CD4-positive, alpha-beta T cell (primary cell): ENCODE data around the gene ERMARD. TPM values are rescaled to one million over a fixed set of nuclear protein-coding genes. Genes with fewer than 3 reads are reported as not detected.

ENCODE experiments used
- ATAC-seq: fragments of 200-7000 bp; cut with Tn5 transposase; one replicate; pipeline ENCODE4 v1.10.0; 2022; ENCODE audit warnings: mild to moderate bottlenecking; ENCODE audit not compliant: poor library complexity
- CTCF ChIA-PET: fragments of 350-600 bp; sonication (Branson Sonifier 250); formaldehyde crosslinking; loops from one replicate; lab custom pipeline; 2021; ENCODE audit warnings: antibody characterized with exemption, inconsistent platforms; lab: Charles Lee
- POLR2A ChIA-PET: fragments of 350-600 bp; sonication (Branson Sonifier 250); formaldehyde crosslinking; loops from one replicate; lab custom pipeline; 2021; ENCODE audit warnings: antibody characterized with exemption, inconsistent platforms; lab: Charles Lee
- DNase-seq, 14 experiments: peaks; one replicate each; pipeline ENCODE4 v3.0.0-alpha.2; 2013 to 2020; ENCODE audit warnings: mixed read lengths in 2 of 14
- H3K27ac ChIP-seq, 2 donors: one replicate each; pipeline versions ENCODE4 v1.5.1 to v1.7.0; 2013; ENCODE audit warnings: low read length in 2 of 2, low read depth in 1 of 2, mild to moderate bottlenecking in 1 of 2
- H3K27me3 ChIP-seq, 2 experiments: 1 replicate in 1 of 2; 2 replicates in 1 of 2; pipeline versions ENCODE4 v1.6.1 to v1.7.0; 2013; ENCODE audit warnings: low read length in 2 of 2, control low read depth in 1 of 2, mild to moderate bottlenecking in 1 of 2, moderate library complexity in 1 of 2; ENCODE audit not compliant: insufficient read depth in 2 of 2, control insufficient read depth in 1 of 2
- H3K36me3 ChIP-seq: one replicate; pipeline ENCODE4 v1.6.1; 2013; ENCODE audit warnings: low read length, control low read depth; ENCODE audit not compliant: insufficient read depth
- H3K4me1 ChIP-seq: one replicate; pipeline ENCODE4 v1.6.1; 2013; ENCODE audit warnings: low read length, control low read depth; ENCODE audit not compliant: insufficient read depth
- H3K4me3 ChIP-seq: one replicate; pipeline ENCODE4 v1.5.1; 2013; ENCODE audit warnings: mild to moderate bottlenecking, low read length, moderate library complexity
- H3K9me3 ChIP-seq, 2 experiments: 1 replicate in 1 of 2; 2 replicates in 1 of 2; pipeline versions ENCODE4 v1.6.1 to v1.7.0; 2013; ENCODE audit warnings: low read length in 2 of 2, mild to moderate bottlenecking in 2 of 2, control low read depth in 1 of 2, moderate library complexity in 1 of 2; ENCODE audit not compliant: control insufficient read depth in 1 of 2, insufficient read depth in 1 of 2
- H3K27ac Mint-ChIP-seq: one replicate; pipeline ENCODE4 v1.8.0; 2020; ENCODE audit warnings: mixed read lengths
- H3K27me3 Mint-ChIP-seq: one replicate; pipeline ENCODE4 v1.8.0; 2021; ENCODE audit warnings: mixed read lengths
- H3K36me3 Mint-ChIP-seq: one replicate; pipeline ENCODE4 v1.8.0; 2021; ENCODE audit warnings: low read depth, mixed read lengths
- H3K4me1 Mint-ChIP-seq: one replicate; pipeline ENCODE4 v1.8.0; 2021; ENCODE audit warnings: low read depth, mixed read lengths
- H3K4me3 Mint-ChIP-seq: one replicate; pipeline ENCODE4 v1.8.0; 2020; ENCODE audit warnings: mild to moderate bottlenecking, mixed read lengths
- H3K9me3 Mint-ChIP-seq: one replicate; pipeline ENCODE4 v1.8.0; 2020; ENCODE audit warnings: mixed read lengths
- intact Hi-C, 2 experiments: fragments of 100-400 bp; cut with DNase I in 1 of 2; cut with micrococcal nuclease in 1 of 2; formaldehyde crosslinking; loops; one replicate each; pipeline versions ENCODE4 v1.15.1 to v1.9.0; 2023 to 2025; cut with DNase I, micrococcal nuclease
- total RNA-seq, 174 experiments: library from RNA in 2 of 174; stranded (reverse) in 2 of 174; gene quantifications; one replicate each; pipeline ENCODE4 v1.2.3 and lab custom pipeline; 2021 to 2026
- TF ChIP-seq, protein P1 (sequence below): fragments of 200-600 bp; IDR thresholded peaks from one replicate; pipeline ENCODE4 v1.8.0; 2022; ENCODE audit warnings: antibody characterized with exemption, mild to moderate bottlenecking

Gene ERMARD
- total RNA-seq, 2 experiments from 2014 or later = 24.2 to 26.2 TPM

DNA sequence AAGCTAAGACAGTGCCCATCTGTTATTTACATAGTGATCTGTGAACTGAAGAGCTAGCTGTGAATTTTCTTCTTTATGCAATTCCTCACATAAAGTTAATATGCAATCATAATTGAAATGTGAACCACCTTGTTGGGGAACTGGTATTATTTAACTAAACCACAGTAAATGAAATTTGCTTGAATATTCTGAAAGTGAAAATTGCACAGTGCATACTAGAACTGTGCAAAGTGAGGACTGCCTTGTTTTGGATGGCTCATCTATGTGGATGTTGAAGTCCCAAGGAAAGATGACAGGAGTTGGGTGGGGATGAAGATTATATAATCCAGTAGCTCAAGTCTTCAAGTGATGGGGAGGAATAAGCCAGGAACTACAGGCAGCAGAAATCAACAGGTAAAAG, 21.5 kb upstream of the ERMARD start:
- Mint-ChIP-seq H3K27ac (no peak overlapping the region), H3K9me3 (no peaks in the 10 kb centered on the region), H3K27me3 (no peaks in the 10 kb centered on the region), H3K4me1 (peaks cover 17% of the 10 kb centered on the region), H3K4me3 (no peak overlapping the region), H3K36me3 (peaks cover 11% of the 10 kb centered on the region)
- ChIA-PET CTCF (no interaction called here), POLR2A (interaction anchor here (1.4 kb wide), 1 partner anchor 22 kb away, joined by 4 read pairs; the partner anchor contains the start of genes DYNLT2 and ERMARD)
- Histone ChIP-seq H3K9me3 (no peaks in the 10 kb centered on the region), H3K27ac (no peak overlapping the region), H3K36me3 (no peaks in the 10 kb centered on the region), H3K27me3 (no peaks in the 10 kb centered on the region), H3K4me3 (no peak overlapping the region), H3K4me1 (peaks cover 7% of the 10 kb centered on the region)
- intact Hi-C loops = loop anchor here in 1 of 2 experiments (10.0 kb wide), 1 partner anchor 825 kb away; the partner anchor contains the start of genes PSMB1 and TBP
- ATAC-seq = no peak
- no peak for DNase-seq
- TF ChIP-seq, protein P1, sequence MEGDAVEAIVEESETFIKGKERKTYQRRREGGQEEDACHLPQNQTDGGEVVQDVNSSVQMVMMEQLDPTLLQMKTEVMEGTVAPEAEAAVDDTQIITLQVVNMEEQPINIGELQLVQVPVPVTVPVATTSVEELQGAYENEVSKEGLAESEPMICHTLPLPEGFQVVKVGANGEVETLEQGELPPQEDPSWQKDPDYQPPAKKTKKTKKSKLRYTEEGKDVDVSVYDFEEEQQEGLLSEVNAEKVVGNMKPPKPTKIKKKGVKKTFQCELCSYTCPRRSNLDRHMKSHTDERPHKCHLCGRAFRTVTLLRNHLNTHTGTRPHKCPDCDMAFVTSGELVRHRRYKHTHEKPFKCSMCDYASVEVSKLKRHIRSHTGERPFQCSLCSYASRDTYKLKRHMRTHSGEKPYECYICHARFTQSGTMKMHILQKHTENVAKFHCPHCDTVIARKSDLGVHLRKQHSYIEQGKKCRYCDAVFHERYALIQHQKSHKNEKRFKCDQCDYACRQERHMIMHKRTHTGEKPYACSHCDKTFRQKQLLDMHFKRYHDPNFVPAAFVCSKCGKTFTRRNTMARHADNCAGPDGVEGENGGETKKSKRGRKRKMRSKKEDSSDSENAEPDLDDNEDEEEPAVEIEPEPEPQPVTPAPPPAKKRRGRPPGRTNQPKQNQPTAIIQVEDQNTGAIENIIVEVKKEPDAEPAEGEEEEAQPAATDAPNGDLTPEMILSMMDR = no peak

DNA sequence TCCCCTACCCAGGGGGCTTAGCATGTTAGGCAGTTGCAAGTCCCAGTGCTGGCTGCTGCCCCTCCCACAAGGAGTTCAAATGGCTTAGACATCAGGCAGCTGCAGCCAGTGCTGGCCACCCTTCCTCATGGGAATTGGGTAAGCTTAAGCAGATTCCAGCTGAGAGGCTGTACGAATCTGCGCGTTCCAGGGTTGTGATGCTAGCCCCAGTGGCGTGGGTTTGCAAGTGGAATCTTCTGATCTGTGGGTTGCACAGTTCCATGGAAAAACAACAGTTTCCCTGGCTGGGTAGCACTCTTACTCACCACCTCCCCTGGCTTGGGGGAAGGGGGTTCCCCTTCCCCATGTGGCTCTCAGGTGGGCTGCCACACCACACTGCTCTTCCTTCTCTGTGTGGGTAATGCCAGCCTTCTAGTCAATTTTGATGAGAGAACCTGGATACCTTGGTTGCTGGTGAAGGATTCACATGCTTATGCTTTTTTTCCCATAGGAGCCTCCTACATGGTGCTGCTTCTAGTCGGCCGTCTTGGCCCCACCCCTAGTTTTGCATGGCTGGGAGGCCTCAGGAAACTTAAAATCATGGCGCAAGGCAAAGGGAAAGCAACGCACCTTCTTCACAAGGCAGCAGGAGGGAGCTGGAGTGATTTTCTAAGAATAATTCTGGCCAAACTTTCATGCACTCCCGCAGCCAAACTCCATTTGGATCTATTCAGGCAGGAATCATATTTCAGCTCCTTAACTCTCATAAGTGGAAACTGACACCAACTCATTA, 13.0 kb upstream of the ERMARD start:
- H3K4me3 Mint-ChIP-seq = no peak overlapping the region
- ATAC-seq = no peak

DNA sequence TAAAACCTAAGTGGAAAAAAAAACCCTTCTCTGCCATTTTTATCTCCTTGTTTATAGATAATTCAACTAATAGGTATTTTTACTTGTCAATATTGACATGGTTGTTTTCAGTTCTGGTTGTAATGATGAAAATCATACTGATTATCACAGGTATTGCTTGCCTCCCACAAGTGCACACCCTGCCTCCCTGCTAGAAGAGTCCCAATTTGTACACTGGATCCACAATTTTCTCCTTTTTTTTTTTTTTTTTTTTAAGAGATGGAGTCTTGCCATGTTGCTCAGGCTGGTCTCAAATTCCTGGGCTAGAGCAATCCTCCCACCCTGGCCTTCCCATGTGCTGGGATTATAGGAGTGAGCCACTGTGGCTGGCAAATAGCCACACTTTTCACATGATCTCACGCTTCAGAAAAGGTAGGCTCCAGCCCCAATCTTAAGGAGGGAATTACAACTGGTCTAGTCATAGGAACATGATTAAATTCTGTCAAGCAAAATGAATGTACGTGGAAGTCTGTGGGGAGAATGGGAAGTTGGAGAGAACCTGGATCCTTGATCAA, 12.4 kb upstream of the ERMARD start:
- no peak overlapping the region for H3K27ac Mint-ChIP-seq
- H3K4me1 Mint-ChIP-seq = no peaks in the 10 kb centered on the region

More for the DNA sequence above, 13.0 kb upstream of the ERMARD start:
- ChIA-PET CTCF (no interaction called here), POLR2A (no interaction called here)
- DNase-seq = no peak
- Mint-ChIP-seq H3K27me3 (peaks cover 12% of the 10 kb centered on the region), H3K36me3 (no peaks in the 10 kb centered on the region), H3K9me3 (no peaks in the 10 kb centered on the region), H3K27ac (no peak overlapping the region), H3K4me1 (no peaks in the 10 kb centered on the region)
- H3K36me3 ChIP-seq = no peaks in the 10 kb centered on the region
- intact Hi-C loops = no loop called here
- no peak overlapping the region for H3K27ac ChIP-seq
- no peaks in the 10 kb centered on the region for H3K27me3 ChIP-seq
- H3K9me3 ChIP-seq = no peaks in the 10 kb centered on the region
- no peak overlapping the region for H3K4me3 ChIP-seq
- TF ChIP-seq, protein P1 = no peak
- no peaks in the 10 kb centered on the region for H3K4me1 ChIP-seq

More for the DNA sequence above, 12.4 kb upstream of the ERMARD start:
- H3K36me3 Mint-ChIP-seq = no peaks in the 10 kb centered on the region
- H3K27ac ChIP-seq = no peak overlapping the region
- no peaks in the 10 kb centered on the region for H3K36me3 ChIP-seq
- ChIA-PET POLR2A (no interaction called here), CTCF (no interaction called here)
- H3K9me3 ChIP-seq = no peaks in the 10 kb centered on the region
- TF ChIP-seq, protein P1 = no peak
- H3K4me1 ChIP-seq = no peaks in the 10 kb centered on the region
- H3K9me3 Mint-ChIP-seq = no peaks in the 10 kb centered on the region
- H3K4me3 Mint-ChIP-seq = no peak overlapping the region
- no peaks in the 10 kb centered on the region for H3K27me3 ChIP-seq
- no peak overlapping the region for H3K4me3 ChIP-seq
- peaks cover 12% of the 10 kb centered on the region for H3K27me3 Mint-ChIP-seq
- DNase-seq (no peak), ATAC-seq (no peak)
- intact Hi-C loops = no loop called here
